ENCODE data around the gene ATAT1. TPM values are rescaled to one million over a fixed set of nuclear protein-coding genes. Genes with fewer than 3 reads are reported as not detected.

ATAT1 gene
- total and polyA plus RNA-seq, 2 of the 13 experiments (the other 11 are each of a cell fraction or from before 2014, with no cell fraction given) = 9.2 to 23.6 TPM

- TF ChIP-seq HMG20B (CRISPR knock-in tag; conservative IDR thresholded peaks at IDR 0.05) = no peak
- no peak for TF ChIP-seq MIER3 (CRISPR knock-in tag; IDR thresholded peaks at IDR 0.05; ENCODE audit: borderline replicate concordance)
- no peak for TF ChIP-seq ZNF569 (CRISPR knock-in tag; IDR thresholded peaks at IDR 0.05; ENCODE audit: borderline replicate concordance)
- 0 out of 2 replicates have a peak, but pooled peaks have one; percentile 29 for TF ChIP-seq ZNF274 (CRISPR knock-in tag; IDR thresholded peaks at IDR 0.05)
- TF ChIP-seq KDM1A (CRISPR knock-in tag; IDR thresholded peaks at IDR 0.05) = no peak
- peak; percentile 36; the same call in 1 of the 2 replicates for TF ChIP-seq ARNT2 (CRISPR knock-in tag; IDR thresholded peaks at IDR 0.05; ENCODE audit: low read depth)
- no peak for TF ChIP-seq RFX1 (IDR thresholded peaks at IDR 0.05)
- TF ChIP-seq KLF9 (CRISPR knock-in tag; IDR thresholded peaks at IDR 0.05; ENCODE audit: low read depth) = peak; percentile 3; the same call in 1 of the 2 replicates
- TF ChIP-seq ZBTB21 (CRISPR knock-in tag; IDR thresholded peaks at IDR 0.05) = peak; percentile 46
- peak; percentile 84 for TF ChIP-seq SALL1 (CRISPR knock-in tag; IDR thresholded peaks at IDR 0.05)
- TF ChIP-seq ZNF253 (CRISPR knock-in tag; IDR thresholded peaks at IDR 0.05; ENCODE audit: borderline replicate concordance) = no peak
- no peak for TF ChIP-seq ZNF780A (CRISPR knock-in tag; IDR thresholded peaks at IDR 0.05)
- TF ChIP-seq, protein P1, sequence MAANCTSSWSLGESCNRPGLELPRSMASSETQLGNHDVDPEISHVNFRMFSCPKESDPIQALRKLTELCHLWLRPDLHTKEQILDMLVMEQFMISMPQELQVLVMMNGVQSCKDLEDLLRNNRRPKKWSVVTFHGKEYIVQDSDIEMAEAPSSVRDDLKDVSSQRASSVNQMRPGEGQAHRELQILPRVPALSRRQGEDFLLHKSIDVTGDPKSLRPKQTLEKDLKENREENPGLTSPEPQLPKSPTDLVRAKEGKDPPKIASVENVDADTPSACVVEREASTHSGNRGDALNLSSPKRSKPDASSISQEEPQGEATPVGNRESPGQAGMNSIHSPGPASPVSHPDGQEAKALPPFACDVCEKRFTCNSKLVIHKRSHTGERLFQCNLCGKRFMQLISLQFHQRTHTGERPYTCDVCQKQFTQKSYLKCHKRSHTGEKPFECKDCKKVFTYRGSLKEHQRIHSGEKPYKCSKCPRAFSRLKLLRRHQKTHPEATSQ (CRISPR knock-in tag; IDR thresholded peaks at IDR 0.05; ENCODE audit: borderline replicate concordance) = 0 out of 2 replicates have a peak, but pooled peaks have one; percentile 70
- no peak for TF ChIP-seq ZNF260 (CRISPR knock-in tag; IDR thresholded peaks at IDR 0.05; ENCODE audit: borderline replicate concordance, low read depth)
- no peak for TF ChIP-seq MTA1 (CRISPR knock-in tag; IDR thresholded peaks at IDR 0.05; ENCODE audit: borderline replicate concordance)
- TF ChIP-seq, protein P2, sequence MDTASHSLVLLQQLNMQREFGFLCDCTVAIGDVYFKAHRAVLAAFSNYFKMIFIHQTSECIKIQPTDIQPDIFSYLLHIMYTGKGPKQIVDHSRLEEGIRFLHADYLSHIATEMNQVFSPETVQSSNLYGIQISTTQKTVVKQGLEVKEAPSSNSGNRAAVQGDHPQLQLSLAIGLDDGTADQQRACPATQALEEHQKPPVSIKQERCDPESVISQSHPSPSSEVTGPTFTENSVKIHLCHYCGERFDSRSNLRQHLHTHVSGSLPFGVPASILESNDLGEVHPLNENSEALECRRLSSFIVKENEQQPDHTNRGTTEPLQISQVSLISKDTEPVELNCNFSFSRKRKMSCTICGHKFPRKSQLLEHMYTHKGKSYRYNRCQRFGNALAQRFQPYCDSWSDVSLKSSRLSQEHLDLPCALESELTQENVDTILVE (CRISPR knock-in tag; IDR thresholded peaks at IDR 0.05) = peak; percentile 18; the same call in 1 of the 2 replicates
- no peak for TF ChIP-seq ZFP36L1 (CRISPR knock-in tag; IDR thresholded peaks at IDR 0.05)
- TF ChIP-seq ZNF530 (CRISPR knock-in tag; IDR thresholded peaks at IDR 0.05; ENCODE audit: low read depth) = no peak
- TF ChIP-seq, protein P3, sequence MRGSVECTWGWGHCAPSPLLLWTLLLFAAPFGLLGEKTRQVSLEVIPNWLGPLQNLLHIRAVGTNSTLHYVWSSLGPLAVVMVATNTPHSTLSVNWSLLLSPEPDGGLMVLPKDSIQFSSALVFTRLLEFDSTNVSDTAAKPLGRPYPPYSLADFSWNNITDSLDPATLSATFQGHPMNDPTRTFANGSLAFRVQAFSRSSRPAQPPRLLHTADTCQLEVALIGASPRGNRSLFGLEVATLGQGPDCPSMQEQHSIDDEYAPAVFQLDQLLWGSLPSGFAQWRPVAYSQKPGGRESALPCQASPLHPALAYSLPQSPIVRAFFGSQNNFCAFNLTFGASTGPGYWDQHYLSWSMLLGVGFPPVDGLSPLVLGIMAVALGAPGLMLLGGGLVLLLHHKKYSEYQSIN (CRISPR knock-in tag; IDR thresholded peaks at IDR 0.05; ENCODE audit: borderline replicate concordance) = no peak
- TF ChIP-seq, protein P4, sequence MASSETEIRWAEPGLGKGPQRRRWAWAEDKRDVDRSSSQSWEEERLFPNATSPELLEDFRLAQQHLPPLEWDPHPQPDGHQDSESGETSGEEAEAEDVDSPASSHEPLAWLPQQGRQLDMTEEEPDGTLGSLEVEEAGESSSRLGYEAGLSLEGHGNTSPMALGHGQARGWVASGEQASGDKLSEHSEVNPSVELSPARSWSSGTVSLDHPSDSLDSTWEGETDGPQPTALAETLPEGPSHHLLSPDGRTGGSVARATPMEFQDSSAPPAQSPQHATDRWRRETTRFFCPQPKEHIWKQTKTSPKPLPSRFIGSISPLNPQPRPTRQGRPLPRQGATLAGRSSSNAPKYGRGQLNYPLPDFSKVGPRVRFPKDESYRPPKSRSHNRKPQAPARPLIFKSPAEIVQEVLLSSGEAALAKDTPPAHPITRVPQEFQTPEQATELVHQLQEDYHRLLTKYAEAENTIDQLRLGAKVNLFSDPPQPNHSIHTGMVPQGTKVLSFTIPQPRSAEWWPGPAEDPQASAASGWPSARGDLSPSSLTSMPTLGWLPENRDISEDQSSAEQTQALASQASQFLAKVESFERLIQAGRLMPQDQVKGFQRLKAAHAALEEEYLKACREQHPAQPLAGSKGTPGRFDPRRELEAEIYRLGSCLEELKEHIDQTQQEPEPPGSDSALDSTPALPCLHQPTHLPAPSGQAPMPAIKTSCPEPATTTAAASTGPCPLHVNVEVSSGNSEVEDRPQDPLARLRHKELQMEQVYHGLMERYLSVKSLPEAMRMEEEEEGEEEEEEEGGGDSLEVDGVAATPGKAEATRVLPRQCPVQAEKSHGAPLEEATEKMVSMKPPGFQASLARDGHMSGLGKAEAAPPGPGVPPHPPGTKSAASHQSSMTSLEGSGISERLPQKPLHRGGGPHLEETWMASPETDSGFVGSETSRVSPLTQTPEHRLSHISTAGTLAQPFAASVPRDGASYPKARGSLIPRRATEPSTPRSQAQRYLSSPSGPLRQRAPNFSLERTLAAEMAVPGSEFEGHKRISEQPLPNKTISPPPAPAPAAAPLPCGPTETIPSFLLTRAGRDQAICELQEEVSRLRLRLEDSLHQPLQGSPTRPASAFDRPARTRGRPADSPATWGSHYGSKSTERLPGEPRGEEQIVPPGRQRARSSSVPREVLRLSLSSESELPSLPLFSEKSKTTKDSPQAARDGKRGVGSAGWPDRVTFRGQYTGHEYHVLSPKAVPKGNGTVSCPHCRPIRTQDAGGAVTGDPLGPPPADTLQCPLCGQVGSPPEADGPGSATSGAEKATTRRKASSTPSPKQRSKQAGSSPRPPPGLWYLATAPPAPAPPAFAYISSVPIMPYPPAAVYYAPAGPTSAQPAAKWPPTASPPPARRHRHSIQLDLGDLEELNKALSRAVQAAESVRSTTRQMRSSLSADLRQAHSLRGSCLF (CRISPR knock-in tag; IDR thresholded peaks at IDR 0.05; ENCODE audit: borderline replicate concordance) = no peak
- TF ChIP-seq KDM2A (CRISPR knock-in tag; IDR thresholded peaks at IDR 0.05; ENCODE audit: borderline replicate concordance, low read depth) = no peak; the same call in 1 of the 2 replicates
Measured at GRCh38 chr6:30617565-30618269, 9.0 kb upstream of the ATAT1 start, which contains the start of gene MRPS18B (continued).
